ENCODE measurements around the gene RAD9A.

Gene RAD9A

DNA sequence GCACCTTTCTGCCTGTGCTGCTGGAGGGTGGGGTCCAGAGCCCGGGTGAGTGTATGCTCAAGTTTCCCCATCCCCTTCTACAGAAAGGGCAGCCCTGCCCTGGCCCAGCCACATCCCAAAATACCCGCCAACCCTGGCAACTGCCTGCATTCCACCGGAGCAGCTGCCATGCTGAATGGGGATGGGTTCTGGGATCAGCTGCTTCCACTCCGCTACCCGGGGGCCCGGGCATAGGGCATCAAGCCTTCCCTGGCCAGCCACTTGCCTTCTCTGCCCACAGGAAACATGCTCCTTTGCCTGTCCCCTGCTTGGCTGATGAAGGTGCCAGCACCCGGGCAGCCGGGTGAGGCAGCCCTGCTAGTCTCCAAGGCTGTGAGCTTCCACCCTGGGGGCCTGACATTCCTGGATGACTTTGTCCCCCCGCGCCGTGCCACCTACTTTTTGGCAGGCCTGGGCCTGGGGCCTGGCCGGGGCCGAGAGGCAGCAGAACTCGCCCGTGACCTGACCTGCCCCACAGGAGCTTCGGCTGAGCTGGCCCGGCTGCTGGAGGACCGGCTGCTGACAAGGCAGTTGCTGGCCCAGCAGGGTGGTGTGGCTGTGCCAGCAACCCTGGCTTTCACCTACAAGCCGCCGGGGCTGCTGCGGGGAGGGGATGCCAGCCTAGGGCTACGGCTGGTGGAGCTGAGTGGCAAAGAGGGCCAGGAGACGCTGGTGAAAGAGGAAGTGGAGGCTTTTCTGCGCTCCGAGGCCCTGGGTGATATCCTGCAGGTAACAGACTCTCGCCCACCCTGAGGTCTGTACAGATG, 26.9 kb downstream of the RAD9A start:
- Histone ChIP-seq H3K36me3 (ENCODE audit: control insufficient read depth in 2 of 2, insufficient read depth in 1 of 2, low read length in 2 of 2) (no peaks in the 10 kb centered on the region), H3K27ac (ENCODE audit: extremely low read depth, low read depth, low read length) (no peak overlapping the region), H3K4me1 (ENCODE audit: control insufficient read depth, insufficient read depth, low read length) (no peaks in the 10 kb centered on the region; the same call in 1 of the 2 replicates), H3K4me3 (ENCODE audit: low read depth, low read length) (no peak overlapping the region), H3K9me3 (ENCODE audit: control insufficient read depth, insufficient read depth, low read depth, low read length) (no peaks in the 10 kb centered on the region)
- TF ChIP-seq ZNF341 (tag by site-specific recombination; IDR thresholded peaks at IDR 0.05; ENCODE audit: low read depth) (peak; percentile 86), GLIS2 (tag by site-specific recombination; IDR thresholded peaks at IDR 0.05) (no peak), ZNF610 (tag by site-specific recombination; IDR thresholded peaks at IDR 0.05; ENCODE audit: borderline replicate concordance) (no peak)
- TF ChIP-seq, protein P1, sequence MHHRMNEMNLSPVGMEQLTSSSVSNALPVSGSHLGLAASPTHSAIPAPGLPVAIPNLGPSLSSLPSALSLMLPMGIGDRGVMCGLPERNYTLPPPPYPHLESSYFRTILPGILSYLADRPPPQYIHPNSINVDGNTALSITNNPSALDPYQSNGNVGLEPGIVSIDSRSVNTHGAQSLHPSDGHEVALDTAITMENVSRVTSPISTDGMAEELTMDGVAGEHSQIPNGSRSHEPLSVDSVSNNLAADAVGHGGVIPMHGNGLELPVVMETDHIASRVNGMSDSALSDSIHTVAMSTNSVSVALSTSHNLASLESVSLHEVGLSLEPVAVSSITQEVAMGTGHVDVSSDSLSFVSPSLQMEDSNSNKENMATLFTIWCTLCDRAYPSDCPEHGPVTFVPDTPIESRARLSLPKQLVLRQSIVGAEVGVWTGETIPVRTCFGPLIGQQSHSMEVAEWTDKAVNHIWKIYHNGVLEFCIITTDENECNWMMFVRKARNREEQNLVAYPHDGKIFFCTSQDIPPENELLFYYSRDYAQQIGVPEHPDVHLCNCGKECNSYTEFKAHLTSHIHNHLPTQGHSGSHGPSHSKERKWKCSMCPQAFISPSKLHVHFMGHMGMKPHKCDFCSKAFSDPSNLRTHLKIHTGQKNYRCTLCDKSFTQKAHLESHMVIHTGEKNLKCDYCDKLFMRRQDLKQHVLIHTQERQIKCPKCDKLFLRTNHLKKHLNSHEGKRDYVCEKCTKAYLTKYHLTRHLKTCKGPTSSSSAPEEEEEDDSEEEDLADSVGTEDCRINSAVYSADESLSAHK (tag by site-specific recombination; IDR thresholded peaks at IDR 0.05), result no peak
- TF ChIP-seq, protein P2, sequence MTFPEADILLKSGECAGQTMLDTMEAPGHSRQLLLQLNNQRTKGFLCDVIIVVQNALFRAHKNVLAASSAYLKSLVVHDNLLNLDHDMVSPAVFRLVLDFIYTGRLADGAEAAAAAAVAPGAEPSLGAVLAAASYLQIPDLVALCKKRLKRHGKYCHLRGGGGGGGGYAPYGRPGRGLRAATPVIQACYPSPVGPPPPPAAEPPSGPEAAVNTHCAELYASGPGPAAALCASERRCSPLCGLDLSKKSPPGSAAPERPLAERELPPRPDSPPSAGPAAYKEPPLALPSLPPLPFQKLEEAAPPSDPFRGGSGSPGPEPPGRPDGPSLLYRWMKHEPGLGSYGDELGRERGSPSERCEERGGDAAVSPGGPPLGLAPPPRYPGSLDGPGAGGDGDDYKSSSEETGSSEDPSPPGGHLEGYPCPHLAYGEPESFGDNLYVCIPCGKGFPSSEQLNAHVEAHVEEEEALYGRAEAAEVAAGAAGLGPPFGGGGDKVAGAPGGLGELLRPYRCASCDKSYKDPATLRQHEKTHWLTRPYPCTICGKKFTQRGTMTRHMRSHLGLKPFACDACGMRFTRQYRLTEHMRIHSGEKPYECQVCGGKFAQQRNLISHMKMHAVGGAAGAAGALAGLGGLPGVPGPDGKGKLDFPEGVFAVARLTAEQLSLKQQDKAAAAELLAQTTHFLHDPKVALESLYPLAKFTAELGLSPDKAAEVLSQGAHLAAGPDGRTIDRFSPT (tag by site-specific recombination; IDR thresholded peaks at IDR 0.05), result 0 out of 2 replicates have a peak, but pooled peaks have one; percentile 39
- POLR2A ChIA-PET, result interaction anchor here (0.7 to 4.4 kb wide), 3 partner anchors 17 to 27 kb away, joined by 5 to 25 read pairs (median 7); partner anchors contain the start of genes CORO1B, PPP1CA and RAD9A
- CTCF ChIA-PET, result interaction anchor here (0.6 to 1.9 kb wide), 3 partner anchors 17 to 196 kb away, joined by 3 to 8 read pairs (median 4); partner anchors contain the start of gene PPP1CA

DNA sequence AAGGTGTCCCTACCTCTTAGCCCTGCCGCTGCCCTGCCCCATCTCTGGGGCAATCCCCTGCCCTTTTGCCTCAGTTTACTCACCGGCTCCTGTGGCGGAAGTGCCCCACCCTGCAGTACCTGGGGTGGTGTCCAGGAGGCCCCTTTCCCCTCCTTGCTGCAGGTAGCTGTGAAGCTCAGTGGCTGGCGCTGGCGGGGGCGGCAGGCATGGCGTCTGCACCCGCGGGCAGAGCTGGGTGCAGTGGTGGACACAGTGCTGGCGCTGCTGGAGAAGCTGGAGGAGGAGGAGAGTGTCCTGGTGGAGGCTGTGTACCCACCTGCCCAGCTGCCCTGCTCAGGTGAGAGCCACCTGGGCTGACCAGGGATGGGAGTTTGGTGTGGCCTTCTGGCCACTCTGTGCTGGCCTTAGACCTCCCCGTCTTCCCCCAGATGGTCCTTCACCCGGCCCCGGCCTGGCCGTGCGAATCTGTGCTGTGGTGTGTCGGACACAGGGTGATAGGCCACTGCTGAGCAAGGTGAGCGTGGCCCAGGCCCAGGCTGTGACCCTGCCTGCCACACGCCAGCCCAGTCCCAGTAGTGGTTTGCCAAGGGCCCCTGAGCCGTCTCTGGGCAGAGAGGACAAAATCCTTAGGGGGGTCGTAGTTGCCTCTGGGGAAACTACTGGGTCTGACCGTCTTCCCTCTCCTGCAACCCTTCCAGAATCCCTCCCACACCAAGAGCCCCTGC, 27.7 kb downstream of the RAD9A start:
- POLR2A ChIA-PET, result interaction anchor here (0.7 to 4.4 kb wide), 6 partner anchors 9 to 49 kb away, joined by 3 to 25 read pairs (median 5); partner anchors contain the start of genes CORO1B, PPP1CA and TMEM134
- Histone ChIP-seq H3K27ac (ENCODE audit: extremely low read depth, low read depth, low read length) (no peak overlapping the region), H3K4me1 (ENCODE audit: control insufficient read depth, insufficient read depth, low read length) (no peaks in the 10 kb centered on the region; the same call in 1 of the 2 replicates), H3K4me3 (ENCODE audit: low read depth, low read length) (no peak overlapping the region), H3K36me3 (ENCODE audit: control insufficient read depth in 2 of 2, insufficient read depth in 1 of 2, low read length in 2 of 2) (no peaks in the 10 kb centered on the region), H3K9me3 (ENCODE audit: control insufficient read depth, insufficient read depth, low read depth, low read length) (no peaks in the 10 kb centered on the region)
- CTCF ChIA-PET, result interaction anchor here (0.6 to 1.9 kb wide), 5 partner anchors 8 to 210 kb away, joined by 3 to 8 read pairs (median 4); partner anchors contain the start of genes NUDT8 and PPP1CA
- TF ChIP-seq ZBTB21 (tag by site-specific recombination; IDR thresholded peaks at IDR 0.05), result no peak
- no peak for TF ChIP-seq YY1 (tag by site-specific recombination; IDR thresholded peaks at IDR 0.05)
- peak; percentile 39; the same call in 1 of the 2 replicates for TF ChIP-seq ZNF600 (tag by site-specific recombination; IDR thresholded peaks at IDR 0.05)

DNA sequence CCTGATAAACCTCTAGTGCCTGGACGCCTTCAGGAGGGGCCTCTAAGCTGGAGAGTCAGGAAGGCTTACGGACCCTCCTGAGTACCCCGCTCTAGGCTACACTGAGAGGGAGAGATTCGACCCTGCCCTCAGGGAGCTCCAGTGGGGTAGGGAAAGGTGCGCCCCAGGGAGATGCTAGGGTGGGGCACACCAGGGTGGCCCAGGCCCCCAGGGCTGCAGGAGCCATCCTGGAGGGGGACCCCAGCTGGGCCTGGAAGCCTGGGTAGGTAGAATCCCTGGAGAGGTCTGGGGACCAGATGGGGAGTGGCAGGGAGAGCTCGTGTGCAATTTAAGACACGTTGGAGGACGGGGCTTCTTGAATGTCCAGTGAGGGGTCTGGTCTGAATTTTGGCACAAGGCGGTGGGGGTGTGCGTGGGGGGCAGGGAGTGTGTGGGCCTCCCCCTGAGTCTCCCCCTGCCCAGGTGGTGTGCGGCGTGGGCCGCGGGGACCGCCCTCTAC, 28.4 kb downstream of the RAD9A start:
- Histone ChIP-seq H3K36me3 (ENCODE audit: control insufficient read depth in 2 of 2, insufficient read depth in 1 of 2, low read length in 2 of 2) (no peaks in the 10 kb centered on the region), H3K4me1 (ENCODE audit: control insufficient read depth, insufficient read depth, low read length) (no peaks in the 10 kb centered on the region; the same call in 1 of the 2 replicates), H3K4me3 (ENCODE audit: low read depth, low read length) (no peak overlapping the region), H3K9me3 (ENCODE audit: control insufficient read depth, insufficient read depth, low read depth, low read length) (no peaks in the 10 kb centered on the region), H3K27ac (ENCODE audit: extremely low read depth, low read depth, low read length) (peak overlapping the region; percentile 21; the same call in 1 of the 2 replicates)
- TF ChIP-seq ZFHX2 (tag by site-specific recombination; conservative IDR thresholded peaks at IDR 0.05) (peak; percentile 53; the same call in 1 of the 2 replicates), EGR2 (tag by site-specific recombination; IDR thresholded peaks at IDR 0.05; ENCODE audit: low read depth) (peak; percentile 33; the same call in 1 of the 2 replicates), ZNF701 (tag by site-specific recombination; IDR thresholded peaks at IDR 0.05) (no peak), GLIS2 (tag by site-specific recombination; IDR thresholded peaks at IDR 0.05) (peak; percentile 65), ZNF610 (tag by site-specific recombination; IDR thresholded peaks at IDR 0.05; ENCODE audit: borderline replicate concordance) (no peak), ZIC2 (tag by site-specific recombination; IDR thresholded peaks at IDR 0.05) (peak; percentile 78), GLIS1 (tag by site-specific recombination; IDR thresholded peaks at IDR 0.05) (peak; percentile 99), ZNF2 (tag by site-specific recombination; IDR thresholded peaks at IDR 0.05) (no peak), SCRT1 (tag by site-specific recombination; IDR thresholded peaks at IDR 0.05; ENCODE audit: borderline replicate concordance) (no peak)
- ChIA-PET POLR2A (interaction anchor here (0.5 to 4.4 kb wide), 9 partner anchors 10 to 66 kb away, joined by 3 to 25 read pairs (median 4); partner anchors contain the start of genes PPP1CA and TMEM134), CTCF (interaction anchor here (0.5 to 1.6 kb wide), 6 partner anchors 8 to 1375 kb away, joined by 3 to 5 read pairs (median 4); partner anchors contain the start of gene NUDT8)

Measured in HEK293 (cell line).